GM18526 (cell line): Measurements from ENCODE around the gene MEPE.

Experiments used
- POLR2A ChIP-seq: IDR thresholded peaks from 3 replicates; pipeline ENCODE4 v1.6.1; 2011; ENCODE audit not compliant: insufficient read length; ENCODE audit errors: extremely low read depth

Gene MEPE

GRCh38 chr4:87857789-87858188 is 25.0 kb downstream of the MEPE start:
- no peak for TF ChIP-seq POLR2A

GRCh38 chr4:87862236-87862635 is 29.5 kb downstream of the MEPE start:
- TF ChIP-seq POLR2A = no peak

- TF ChIP-seq POLR2A = no peak
Observed at GRCh38 chr4:87863486-87863885, 30.7 kb downstream of the MEPE start.

GRCh38 chr4:87864321-87864720 is 31.6 kb downstream of the MEPE start:
- no peak for TF ChIP-seq POLR2A

GRCh38 chr4:87865288-87865687 is 32.5 kb downstream of the MEPE start:
- no peak for TF ChIP-seq POLR2A

- TF ChIP-seq POLR2A = no peak
Observed at GRCh38 chr4:87865960-87866598, 33.3 kb downstream of the MEPE start.

- TF ChIP-seq POLR2A = no peak
Observed at GRCh38 chr4:87868522-87868921, 35.8 kb downstream of the MEPE start.

GRCh38 chr4:87872028-87872427 is 39.3 kb downstream of the MEPE start:
- TF ChIP-seq POLR2A = no peak

- TF ChIP-seq POLR2A = no peak
Observed at GRCh38 chr4:87875191-87875590, 42.4 kb downstream of the MEPE start.

GRCh38 chr4:87880106-87880505 is 47.3 kb downstream of the MEPE start:
- no peak for TF ChIP-seq POLR2A

- TF ChIP-seq POLR2A = no peak
Observed at GRCh38 chr4:87881115-87881514, 48.3 kb downstream of the MEPE start.

GRCh38 chr4:87882321-87882720 is 49.6 kb downstream of the MEPE start:
- no peak for TF ChIP-seq POLR2A

GRCh38 chr4:87882861-87883260 is 50.1 kb downstream of the MEPE start:
- no peak for TF ChIP-seq POLR2A

GRCh38 chr4:87884976-87885549 is 52.3 kb downstream of the MEPE start:
- TF ChIP-seq POLR2A = no peak

GRCh38 chr4:87886083-87886482 is 53.3 kb downstream of the MEPE start:
- no peak for TF ChIP-seq POLR2A

- TF ChIP-seq POLR2A = no peak
Observed at GRCh38 chr4:87895964-87896621, 63.3 kb downstream of the MEPE start.
